Measurements from ENCODE around the gene CBX5.

DNA sequence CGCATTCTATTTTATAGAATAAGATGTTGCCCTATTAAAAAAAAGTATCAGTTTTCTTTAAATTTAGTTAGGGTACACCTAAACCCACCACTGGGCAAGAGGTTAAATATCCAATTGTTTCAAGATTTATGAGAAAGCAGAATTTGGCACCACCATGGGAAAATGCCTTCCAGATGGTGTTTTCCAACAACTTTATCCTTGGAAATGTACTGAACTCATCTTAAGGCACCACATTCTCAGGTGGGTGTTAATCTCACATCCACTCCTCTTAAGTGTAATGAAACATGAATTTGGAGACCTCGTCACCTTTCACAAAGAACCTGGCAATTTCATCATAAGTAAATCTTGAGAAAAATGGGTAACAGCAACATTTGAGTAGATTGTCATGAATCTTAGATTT is 13.1 kb downstream of the CBX5 start:
- TF ChIP-seq, protein P1, sequence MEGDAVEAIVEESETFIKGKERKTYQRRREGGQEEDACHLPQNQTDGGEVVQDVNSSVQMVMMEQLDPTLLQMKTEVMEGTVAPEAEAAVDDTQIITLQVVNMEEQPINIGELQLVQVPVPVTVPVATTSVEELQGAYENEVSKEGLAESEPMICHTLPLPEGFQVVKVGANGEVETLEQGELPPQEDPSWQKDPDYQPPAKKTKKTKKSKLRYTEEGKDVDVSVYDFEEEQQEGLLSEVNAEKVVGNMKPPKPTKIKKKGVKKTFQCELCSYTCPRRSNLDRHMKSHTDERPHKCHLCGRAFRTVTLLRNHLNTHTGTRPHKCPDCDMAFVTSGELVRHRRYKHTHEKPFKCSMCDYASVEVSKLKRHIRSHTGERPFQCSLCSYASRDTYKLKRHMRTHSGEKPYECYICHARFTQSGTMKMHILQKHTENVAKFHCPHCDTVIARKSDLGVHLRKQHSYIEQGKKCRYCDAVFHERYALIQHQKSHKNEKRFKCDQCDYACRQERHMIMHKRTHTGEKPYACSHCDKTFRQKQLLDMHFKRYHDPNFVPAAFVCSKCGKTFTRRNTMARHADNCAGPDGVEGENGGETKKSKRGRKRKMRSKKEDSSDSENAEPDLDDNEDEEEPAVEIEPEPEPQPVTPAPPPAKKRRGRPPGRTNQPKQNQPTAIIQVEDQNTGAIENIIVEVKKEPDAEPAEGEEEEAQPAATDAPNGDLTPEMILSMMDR (IDR thresholded peaks at IDR 0.05; ENCODE audit: insufficient read depth, low read depth, low read length), result no peak
- no peak for TF ChIP-seq EZH2 (IDR thresholded peaks at IDR 0.05; ENCODE audit: insufficient read depth, low read length)

Measured in astrocyte (in vitro differentiated cells and primary cell).